Stimulated activated memory B cell treated with anti-CD40 and anti-IgM and Interleukin-4, amounts not matched to agents 10 μg/mL and 1 μg/mL and 100 μg/mL, for 72 hours (primary cell): ENCODE measurements around the gene TNIP1.
A peak's percentile ranks its signal among the peaks of the same experiment; 100 is the strongest.

Source experiments
- ATAC-seq: fragments of 150-1000 bp; cut with Tn5 transposase; 2 replicates; pipeline ENCODE4 v1.10.0; 2021
- H3K27ac Mint-ChIP-seq: one replicate; pipeline ENCODE4 v1.8.0; 2022; ENCODE audit warnings: mild to moderate bottlenecking, mixed read lengths
- H3K27me3 Mint-ChIP-seq: one replicate; pipeline ENCODE4 v1.8.0; 2022; ENCODE audit warnings: mixed read lengths
- H3K36me3 Mint-ChIP-seq: one replicate; pipeline ENCODE4 v1.8.0; 2022; ENCODE audit warnings: mixed read lengths
- H3K4me1 Mint-ChIP-seq: one replicate; pipeline ENCODE4 v1.8.0; 2022; ENCODE audit warnings: mixed read lengths
- H3K4me3 Mint-ChIP-seq: one replicate; pipeline ENCODE4 v1.8.0; 2022; ENCODE audit warnings: mild to moderate bottlenecking, moderate library complexity, mixed read lengths
- H3K9me3 Mint-ChIP-seq: one replicate; pipeline ENCODE4 v1.8.0; 2022; ENCODE audit warnings: mixed read lengths

Gene TNIP1

DNA sequence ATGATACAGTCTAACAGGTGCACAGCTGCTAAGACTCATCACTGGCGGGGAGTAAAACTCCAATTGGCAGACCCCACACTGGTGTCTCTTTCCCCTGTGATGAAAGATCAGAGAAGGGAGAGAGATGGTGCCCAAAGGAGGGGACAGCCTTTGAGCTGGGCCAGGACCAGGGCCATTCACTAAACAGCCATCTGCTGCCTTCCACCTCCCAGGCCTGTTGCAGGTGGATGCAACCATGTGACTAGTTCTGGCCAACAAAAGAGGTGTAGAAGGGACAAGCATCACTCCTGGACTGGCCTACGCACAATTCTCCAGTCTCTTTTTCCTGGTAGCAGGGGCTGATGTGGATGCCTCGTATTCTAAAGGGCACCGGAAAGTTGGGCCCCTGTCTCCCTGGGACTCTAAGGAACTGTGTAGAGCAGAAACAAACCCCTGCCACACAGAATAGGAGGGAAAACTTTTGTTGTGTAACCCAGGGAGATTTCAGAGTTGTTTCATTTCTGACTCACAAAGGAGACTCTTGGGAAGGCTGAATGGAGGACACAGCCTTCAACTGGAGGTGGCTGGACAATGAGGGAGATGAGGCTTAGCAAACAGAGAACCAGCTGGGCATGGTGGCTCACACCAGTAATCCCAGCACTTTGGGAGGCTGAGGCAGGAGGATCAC lies 26.9 kb downstream of the TNIP1 start:
- Mint-ChIP-seq H3K4me3 (no peak overlapping the region), H3K4me1 (peaks cover 67% of the 10 kb centered on the region), H3K27ac (peak overlapping the region; percentile 87), H3K36me3 (peaks cover 88% of the 10 kb centered on the region), H3K9me3 (no peaks in the 10 kb centered on the region), H3K27me3 (no peaks in the 10 kb centered on the region)
- ATAC-seq = no peak

- H3K27me3 Mint-ChIP-seq = no peaks in the 10 kb centered on the region
- peak; percentile 71 for ATAC-seq
- H3K4me3 Mint-ChIP-seq = peak overlapping the region; percentile 30
- H3K4me1 Mint-ChIP-seq = peaks cover 63% of the 10 kb centered on the region
- H3K9me3 Mint-ChIP-seq = no peaks in the 10 kb centered on the region
- peak overlapping the region; percentile 87 for H3K27ac Mint-ChIP-seq
- peaks cover 90% of the 10 kb centered on the region for H3K36me3 Mint-ChIP-seq
Measured at GRCh38 chr5:151052836-151053235, 28.0 kb downstream of the TNIP1 start.

DNA sequence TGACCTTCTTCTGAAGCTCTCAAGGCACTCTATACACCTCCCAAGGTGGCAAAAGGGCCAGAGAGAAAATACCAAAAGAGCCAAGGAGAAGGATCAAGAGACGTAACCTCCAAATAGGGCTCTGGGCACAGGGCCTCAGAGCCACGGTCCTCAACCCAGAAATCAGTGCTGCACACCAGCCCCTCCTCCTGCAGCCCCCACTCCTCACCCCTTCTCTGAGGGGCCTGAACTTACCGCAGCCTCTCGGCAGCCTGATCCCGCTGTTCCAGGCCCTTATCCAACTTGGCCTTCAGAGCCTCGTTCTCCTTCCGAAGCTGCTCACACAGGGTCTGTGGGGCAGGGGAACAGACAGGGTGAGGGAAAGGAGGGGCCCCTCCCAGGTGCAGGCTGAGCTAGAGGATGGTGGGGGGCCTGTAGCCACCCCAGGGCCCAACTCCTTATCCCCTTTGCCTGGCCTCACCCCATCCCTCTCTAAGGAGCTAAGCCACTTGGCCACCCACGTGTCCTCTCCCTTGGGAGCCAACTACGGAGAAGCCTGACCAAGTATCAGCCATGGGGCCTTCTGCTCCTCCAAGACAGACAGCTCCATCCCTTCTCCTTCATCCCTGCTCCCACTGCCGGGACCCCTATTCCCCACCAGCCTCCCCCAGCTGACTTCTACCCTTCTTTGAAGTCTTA lies 28.8 kb downstream of the TNIP1 start:
- Mint-ChIP-seq H3K27ac (peak overlapping the region; percentile 87), H3K4me3 (peak overlapping the region; percentile 30), H3K36me3 (peaks cover 94% of the 10 kb centered on the region), H3K27me3 (no peaks in the 10 kb centered on the region), H3K9me3 (no peaks in the 10 kb centered on the region), H3K4me1 (peaks cover 66% of the 10 kb centered on the region)
- ATAC-seq = peak; percentile 3

- ATAC-seq = peak; percentile 89
- peaks cover 89% of the 10 kb centered on the region for H3K36me3 Mint-ChIP-seq
- peak overlapping the region; percentile 87 for H3K27ac Mint-ChIP-seq
- H3K4me1 Mint-ChIP-seq = peaks cover 58% of the 10 kb centered on the region
- no peak overlapping the region for H3K4me3 Mint-ChIP-seq
- H3K9me3 Mint-ChIP-seq = no peaks in the 10 kb centered on the region
- H3K27me3 Mint-ChIP-seq = no peaks in the 10 kb centered on the region
Measured at GRCh38 chr5:151051066-151051930, 29.5 kb downstream of the TNIP1 start.

DNA sequence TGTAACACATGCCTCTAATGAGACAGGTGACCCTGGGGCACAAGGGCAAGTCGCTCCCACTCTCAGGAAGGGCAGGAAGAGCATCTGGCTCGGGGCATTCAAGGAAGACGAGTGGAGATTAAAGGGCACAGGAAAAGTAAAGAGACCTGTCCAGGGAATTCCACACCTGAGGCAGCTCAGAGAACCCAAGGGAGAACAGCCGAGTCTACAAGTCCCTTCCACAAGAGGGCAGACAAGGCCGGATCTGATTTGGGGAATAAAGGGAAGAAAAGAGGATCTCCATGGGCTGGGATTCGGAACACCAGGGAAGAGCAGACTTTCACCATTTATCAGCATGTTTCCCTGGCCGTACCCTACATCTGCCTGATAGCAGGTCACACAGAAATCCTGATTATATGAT lies 32.3 kb downstream of the TNIP1 start:
- Mint-ChIP-seq H3K4me1 (peaks cover 38% of the 10 kb centered on the region), H3K4me3 (no peak overlapping the region), H3K36me3 (peaks cover 88% of the 10 kb centered on the region), H3K27me3 (no peaks in the 10 kb centered on the region), H3K9me3 (no peaks in the 10 kb centered on the region), H3K27ac (no peak overlapping the region)
- no peak for ATAC-seq

DNA sequence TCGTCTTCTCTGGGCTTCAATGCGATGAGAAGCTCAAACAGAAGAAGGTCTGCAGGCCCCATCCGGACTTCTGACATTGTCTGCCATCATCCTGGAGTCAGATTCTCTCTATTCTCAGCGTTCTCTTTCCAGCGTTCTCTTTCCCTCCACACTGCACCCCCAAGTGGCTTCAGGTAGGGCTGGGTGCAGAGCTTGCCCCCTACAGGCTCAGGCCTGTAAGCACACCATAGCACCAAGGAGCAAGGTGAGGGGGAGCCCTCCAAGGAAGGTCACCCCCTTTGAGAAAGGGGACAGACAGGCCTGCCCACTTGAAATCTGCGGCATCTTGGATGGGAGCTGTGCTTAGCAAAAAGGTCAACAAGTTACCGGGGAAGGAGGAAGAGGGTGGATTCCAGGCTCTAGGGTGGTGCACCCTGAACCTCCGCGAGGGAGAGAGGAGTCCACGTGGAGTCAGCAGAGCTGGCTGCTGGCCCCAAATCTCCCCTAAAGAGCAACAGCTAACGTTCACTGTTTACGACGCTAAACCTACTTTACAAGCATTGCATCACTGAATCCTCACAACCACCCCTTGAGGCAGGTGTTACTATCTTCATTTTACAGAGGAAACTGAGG lies 32.9 kb downstream of the TNIP1 start:
- H3K4me3 Mint-ChIP-seq = no peak overlapping the region
- peaks cover 88% of the 10 kb centered on the region for H3K36me3 Mint-ChIP-seq
- H3K4me1 Mint-ChIP-seq = peaks cover 31% of the 10 kb centered on the region
- no peaks in the 10 kb centered on the region for H3K9me3 Mint-ChIP-seq
- ATAC-seq = peak; percentile 68
- H3K27me3 Mint-ChIP-seq = no peaks in the 10 kb centered on the region
- no peak overlapping the region for H3K27ac Mint-ChIP-seq

DNA sequence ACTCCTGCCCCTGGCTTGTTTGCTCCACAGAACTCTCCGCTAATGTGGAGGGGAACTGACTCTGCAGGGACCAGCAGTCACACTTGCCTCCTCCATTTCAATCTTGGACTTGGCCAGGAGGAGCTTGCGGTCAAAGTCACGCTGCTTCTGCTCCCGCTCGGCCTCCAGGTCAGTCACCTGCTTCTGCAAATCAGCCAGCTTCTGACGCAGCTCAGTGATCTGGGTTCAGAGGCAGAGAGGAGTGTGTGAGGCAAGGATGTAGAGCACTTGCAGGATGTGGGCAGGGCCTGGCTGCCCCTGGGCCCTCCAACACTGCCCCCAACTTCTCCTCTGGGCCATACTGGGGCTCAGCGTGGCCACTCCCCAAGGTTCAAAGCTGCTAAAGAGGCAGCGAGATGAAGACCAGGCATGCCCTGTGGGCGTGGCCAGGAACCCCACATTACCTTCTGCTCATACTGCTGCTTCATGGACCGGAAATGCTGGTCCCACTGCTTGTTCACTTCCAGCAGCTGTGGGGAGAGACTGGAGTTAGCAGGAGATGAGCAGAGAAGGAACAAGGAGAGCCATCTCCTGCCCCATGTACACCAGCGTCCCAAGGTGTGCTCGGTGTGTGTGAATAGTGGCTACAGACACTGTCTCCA lies 38.3 kb downstream of the TNIP1 start:
- Mint-ChIP-seq H3K4me1 (peaks cover 10% of the 10 kb centered on the region), H3K4me3 (no peak overlapping the region), H3K27ac (peak overlapping the region; percentile 53), H3K27me3 (no peaks in the 10 kb centered on the region), H3K36me3 (peaks cover 87% of the 10 kb centered on the region), H3K9me3 (no peaks in the 10 kb centered on the region)
- ATAC-seq = no peak

DNA sequence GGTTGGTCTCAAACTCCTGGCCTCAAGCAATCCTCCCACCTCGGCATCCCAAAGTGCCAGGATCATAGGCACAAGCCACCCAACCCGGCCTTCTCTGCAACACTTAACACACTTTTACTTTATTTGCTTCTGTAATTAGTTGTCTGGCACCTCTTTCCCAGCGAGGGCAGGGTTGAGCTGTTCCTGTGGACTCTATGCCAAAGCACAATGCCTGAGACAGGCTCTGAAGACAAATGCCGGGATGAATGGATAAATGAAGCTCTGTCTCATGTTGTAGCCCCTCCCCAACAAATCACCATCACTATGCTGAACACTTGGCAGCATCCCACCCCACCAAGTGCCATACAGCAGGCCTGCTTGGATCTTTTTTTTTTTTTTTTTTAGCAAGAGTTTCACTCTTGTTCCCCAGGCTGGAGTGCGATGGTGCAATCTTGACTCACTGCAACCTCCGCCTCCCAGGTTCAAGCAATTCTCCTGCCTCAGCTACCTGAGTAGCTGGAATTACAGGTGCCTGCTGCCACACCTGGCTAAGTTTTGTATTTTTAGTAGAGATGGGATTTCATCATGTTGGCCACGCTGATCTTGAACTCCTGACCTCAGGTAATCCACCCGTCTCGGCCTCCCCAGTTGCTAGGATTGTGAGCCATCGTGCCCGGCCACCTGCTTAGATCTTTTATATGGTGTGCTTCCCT lies 39.1 kb downstream of the TNIP1 start:
- Mint-ChIP-seq H3K27me3 (no peaks in the 10 kb centered on the region), H3K9me3 (no peaks in the 10 kb centered on the region), H3K36me3 (peaks cover 88% of the 10 kb centered on the region), H3K27ac (no peak overlapping the region), H3K4me3 (no peak overlapping the region), H3K4me1 (peaks cover 5% of the 10 kb centered on the region)
- no peak for ATAC-seq

DNA sequence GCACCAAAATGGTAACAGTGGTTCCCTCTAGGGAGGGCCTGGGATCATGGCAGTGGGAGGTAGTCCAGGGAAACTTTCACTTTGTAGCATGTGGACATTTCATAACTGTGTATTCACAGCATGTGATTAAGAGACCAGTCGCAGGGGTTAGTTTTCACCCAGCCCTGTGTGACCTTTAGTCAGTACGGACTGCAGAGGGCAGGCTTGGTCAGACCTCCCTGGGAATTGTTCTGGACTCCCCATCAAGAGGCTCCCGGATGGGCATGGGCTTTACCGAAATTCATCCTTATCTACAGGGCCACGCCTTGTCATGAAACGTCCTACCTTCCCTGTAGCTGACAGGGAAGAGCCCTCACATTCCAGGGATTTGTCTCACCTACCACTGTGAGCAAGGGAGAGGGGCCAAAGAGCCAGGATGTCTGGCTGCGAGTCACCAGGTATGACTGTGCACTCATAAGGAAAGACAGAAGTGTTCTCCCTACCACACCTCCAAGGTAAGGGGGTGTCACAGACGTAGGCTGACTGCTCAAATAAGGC lies 40.6 kb downstream of the TNIP1 start:
- no peak overlapping the region for H3K4me3 Mint-ChIP-seq
- ATAC-seq = no peak
- no peaks in the 10 kb centered on the region for H3K9me3 Mint-ChIP-seq
- H3K4me1 Mint-ChIP-seq = peaks cover 5% of the 10 kb centered on the region
- no peak overlapping the region for H3K27ac Mint-ChIP-seq
- H3K36me3 Mint-ChIP-seq = peaks cover 90% of the 10 kb centered on the region
- H3K27me3 Mint-ChIP-seq = no peaks in the 10 kb centered on the region

DNA sequence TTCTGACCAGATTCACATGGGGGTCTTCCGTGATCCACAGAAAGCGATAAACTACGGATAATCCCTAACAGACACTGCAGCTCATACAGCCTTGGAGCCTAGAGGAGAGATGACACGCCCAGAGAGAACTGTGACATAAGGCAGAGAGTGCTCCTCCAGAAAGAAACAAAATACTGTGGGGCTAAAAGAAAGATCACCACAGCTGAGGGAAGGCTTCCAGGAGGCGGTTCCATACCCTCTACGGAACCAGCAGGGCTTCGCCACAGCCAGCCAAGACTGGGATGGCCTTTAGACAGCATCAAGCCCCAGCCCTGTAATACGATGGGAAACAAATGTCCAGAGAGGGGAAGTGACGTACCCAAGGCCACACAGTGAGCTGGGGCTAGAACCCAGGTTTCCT lies 41.2 kb downstream of the TNIP1 start:
- peaks cover 5% of the 10 kb centered on the region for H3K4me1 Mint-ChIP-seq
- H3K27me3 Mint-ChIP-seq = no peaks in the 10 kb centered on the region
- H3K4me3 Mint-ChIP-seq = no peak overlapping the region
- H3K9me3 Mint-ChIP-seq = no peaks in the 10 kb centered on the region
- ATAC-seq = no peak
- peaks cover 91% of the 10 kb centered on the region for H3K36me3 Mint-ChIP-seq
- H3K27ac Mint-ChIP-seq = no peak overlapping the region

DNA sequence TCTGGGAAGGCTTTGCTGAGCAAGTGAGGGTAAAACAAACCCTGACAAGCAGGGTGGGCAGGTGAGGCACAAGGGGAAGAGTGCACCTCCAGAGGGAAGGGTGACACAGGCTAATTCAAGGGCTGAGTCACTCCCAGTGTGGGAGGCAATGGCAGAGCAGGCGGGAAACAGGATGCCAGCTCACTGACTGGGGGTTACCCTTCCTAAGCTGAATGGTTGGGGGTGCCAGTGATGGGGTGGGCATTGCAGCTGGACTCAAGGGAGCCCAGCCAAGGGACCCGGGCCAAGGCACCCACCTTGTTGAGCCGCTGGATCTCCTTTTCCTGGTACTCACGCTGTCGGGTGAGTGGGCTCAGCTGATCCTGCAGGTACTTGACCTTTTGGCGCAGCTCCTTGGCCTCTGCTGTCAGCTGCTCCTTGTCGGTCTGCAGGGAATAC lies 42.0 kb downstream of the TNIP1 start:
- Mint-ChIP-seq H3K4me1 (peaks cover 5% of the 10 kb centered on the region), H3K27ac (peak overlapping the region; percentile 22), H3K4me3 (peak overlapping the region; percentile 16), H3K36me3 (peaks cover 92% of the 10 kb centered on the region), H3K27me3 (no peaks in the 10 kb centered on the region), H3K9me3 (no peaks in the 10 kb centered on the region)
- ATAC-seq = no peak

DNA sequence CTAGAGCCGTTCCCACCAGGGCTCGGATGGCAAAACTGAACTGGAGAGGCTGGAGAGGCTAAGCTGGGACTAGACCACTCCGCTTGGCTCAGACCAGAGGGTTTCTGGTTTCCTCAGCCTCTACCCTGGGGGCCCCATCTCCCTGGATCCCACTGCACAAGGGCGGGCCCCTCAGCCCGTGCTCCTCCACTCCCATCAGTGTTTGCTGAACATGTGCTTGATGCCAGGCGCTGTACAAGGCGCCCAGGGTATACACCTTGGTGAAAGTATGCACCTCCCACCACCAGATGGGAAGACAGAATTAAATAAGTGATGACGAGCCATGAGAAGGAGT lies 42.5 kb downstream of the TNIP1 start:
- Mint-ChIP-seq H3K27ac (peak overlapping the region; percentile 22), H3K27me3 (no peaks in the 10 kb centered on the region), H3K4me1 (peaks cover 5% of the 10 kb centered on the region), H3K36me3 (peaks cover 92% of the 10 kb centered on the region), H3K9me3 (no peaks in the 10 kb centered on the region), H3K4me3 (no peak overlapping the region)
- ATAC-seq = no peak

GRCh38 chr5:151037561-151038411 lies 43.0 kb downstream of the TNIP1 start:
- H3K4me3 Mint-ChIP-seq = no peak overlapping the region
- H3K27ac Mint-ChIP-seq = no peak overlapping the region
- H3K27me3 Mint-ChIP-seq = no peaks in the 10 kb centered on the region
- no peak for ATAC-seq
- peaks cover 92% of the 10 kb centered on the region for H3K36me3 Mint-ChIP-seq
- peaks cover 5% of the 10 kb centered on the region for H3K4me1 Mint-ChIP-seq
- no peaks in the 10 kb centered on the region for H3K9me3 Mint-ChIP-seq
